ENCODE measurements around the gene ARHGAP45.

Gene ARHGAP45

DNA sequence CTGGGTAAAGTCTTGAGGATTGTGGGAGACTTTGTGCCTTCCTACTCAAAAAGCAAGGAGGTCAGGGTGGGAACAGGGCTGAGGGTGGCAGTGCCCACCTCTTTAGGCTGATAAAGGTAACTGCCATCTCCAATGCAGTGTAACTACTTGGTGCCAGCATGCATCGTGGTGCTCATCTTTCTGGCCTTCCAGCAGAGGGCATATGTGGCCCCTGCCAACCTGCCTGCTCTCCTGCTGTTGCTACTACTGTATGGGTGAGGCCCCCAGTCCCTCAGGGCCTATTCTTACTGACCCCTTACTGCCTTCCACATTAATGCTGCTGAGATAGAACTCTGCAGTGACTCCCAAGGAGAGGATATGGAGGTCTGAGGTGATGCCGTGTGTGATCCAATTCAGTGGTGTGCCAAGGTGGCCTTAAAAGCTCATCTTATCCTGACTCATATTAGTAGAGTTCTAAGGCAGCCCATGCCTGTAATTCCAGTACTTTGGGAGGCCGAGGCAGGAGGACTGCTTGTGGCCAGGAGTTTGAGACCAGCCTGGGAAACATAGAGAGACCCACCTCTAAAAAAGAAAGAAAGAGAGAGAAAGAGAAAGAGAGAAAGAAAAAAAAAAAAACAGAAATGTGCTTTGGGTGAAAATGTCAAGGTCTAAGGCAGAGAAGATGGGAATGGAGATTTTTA lies 9.7 kb upstream of the ARHGAP45 start:
- peak; percentile 71 to 75 for DNase-seq

DNA sequence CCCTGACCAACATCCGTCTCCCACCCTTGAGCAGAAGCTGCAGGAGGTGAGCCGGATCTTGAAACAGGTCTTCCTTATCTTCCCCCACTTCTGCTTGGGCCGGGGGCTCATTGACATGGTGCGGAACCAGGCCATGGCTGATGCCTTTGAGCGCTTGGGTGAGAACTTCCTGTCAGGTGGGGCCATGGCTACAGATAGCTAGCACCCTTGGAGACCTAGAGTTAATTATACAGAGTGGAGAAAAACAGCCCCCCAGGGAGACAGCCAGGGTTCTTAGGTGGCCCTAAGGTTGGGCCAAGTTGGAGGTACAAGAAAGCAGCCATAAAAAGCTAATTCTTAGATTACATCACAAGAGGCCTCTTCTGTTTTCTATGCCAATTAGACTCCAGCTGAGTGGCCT lies 8.9 kb upstream of the ARHGAP45 start:
- DNase-seq = no peak

- DNase-seq = no peak
Observed at GRCh38 chr19:1060689-1061088, 6.3 kb upstream of the ARHGAP45 start.

- DNase-seq = no peak
Observed at GRCh38 chr19:1061987-1062386, 5.0 kb upstream of the ARHGAP45 start.

GRCh38 chr19:1062387-1063029 lies 4.5 kb upstream of the ARHGAP45 start:
- no peak for DNase-seq

DNA sequence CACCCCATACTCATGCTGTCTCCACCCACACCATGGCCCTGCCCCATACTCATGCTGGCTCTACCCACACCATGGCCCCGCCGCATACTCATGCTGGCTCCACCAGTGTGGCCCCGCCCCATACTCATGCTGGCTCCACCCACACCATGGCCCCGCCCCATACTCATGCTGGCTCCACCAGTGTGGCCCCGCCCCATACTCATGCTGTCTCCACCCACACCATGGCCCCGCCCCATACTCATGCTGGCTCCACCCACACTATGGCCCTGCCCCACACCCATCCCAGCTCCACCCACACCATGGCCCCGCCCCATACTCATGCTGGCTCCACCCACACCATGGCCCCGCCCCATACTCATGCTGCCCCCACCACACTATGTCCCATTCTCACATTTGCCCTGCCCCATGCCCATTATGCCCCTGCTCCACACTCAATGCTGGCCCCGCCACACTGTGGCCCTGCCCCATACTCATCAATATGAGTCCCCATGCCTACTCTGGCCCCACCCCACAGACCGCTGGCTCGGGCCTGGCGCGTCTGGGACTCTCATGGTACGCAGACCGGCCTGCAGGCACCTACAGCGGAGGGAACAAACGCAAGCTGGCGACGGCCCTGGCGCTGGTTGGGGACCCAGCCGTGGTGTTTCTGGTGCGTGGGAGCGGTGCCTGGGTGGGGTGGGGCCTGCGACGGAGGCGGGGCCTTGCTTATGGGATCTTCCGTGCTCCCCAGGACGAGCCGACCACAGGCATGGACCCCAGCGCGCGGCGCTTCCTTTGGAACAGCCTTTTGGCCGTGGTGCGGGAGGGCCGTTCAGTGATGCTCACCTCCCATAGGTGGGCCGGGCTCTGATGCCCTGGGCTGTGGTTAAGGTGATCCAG lies 3.7 kb upstream of the ARHGAP45 start:
- DNase-seq = peak; percentile 78 to 84

DNA sequence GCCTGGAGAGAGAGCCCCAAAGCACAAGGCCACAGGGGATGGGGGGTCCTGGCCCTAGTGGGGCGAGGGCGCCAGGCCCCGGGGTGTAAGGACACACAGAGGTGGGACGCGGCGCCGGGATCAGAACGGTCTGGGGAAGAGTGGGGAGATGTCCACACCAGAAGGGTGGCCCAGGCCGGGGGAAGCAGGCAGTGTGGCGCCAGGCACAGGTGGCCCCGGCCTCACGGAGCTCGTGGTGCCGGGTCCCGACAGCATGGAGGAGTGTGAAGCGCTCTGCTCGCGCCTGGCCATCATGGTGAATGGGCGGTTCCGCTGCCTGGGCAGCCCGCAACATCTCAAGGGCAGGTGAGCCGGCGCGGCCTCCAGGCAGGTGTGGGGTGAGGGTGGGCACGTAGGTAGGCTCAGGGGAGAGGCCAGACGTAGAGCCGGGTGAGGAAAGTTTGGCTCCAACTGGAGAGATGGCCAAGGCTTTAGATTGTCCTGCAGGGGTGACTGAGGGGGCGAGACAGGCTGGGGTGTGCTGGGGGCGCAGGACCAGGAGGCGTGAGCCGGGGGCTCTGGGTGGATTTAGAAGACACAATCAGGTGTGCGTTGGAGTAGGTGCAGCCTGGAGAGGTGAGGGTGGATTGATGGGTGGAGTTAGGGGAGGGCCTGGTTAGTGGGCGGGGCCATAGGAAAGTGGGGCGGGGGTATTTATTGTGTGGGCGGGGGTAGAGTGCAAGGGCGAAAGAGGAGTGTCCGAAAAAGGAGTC lies 2.9 kb upstream of the ARHGAP45 start:
- DNase-seq = no peak

- DNase-seq = peak; percentile 71 to 76
Observed at GRCh38 chr19:1064661-1065605, 2.0 kb upstream of the ARHGAP45 start.

GRCh38 chr19:1065606-1066109 lies 1.3 kb upstream of the ARHGAP45 start:
- DNase-seq = no peak

DNA sequence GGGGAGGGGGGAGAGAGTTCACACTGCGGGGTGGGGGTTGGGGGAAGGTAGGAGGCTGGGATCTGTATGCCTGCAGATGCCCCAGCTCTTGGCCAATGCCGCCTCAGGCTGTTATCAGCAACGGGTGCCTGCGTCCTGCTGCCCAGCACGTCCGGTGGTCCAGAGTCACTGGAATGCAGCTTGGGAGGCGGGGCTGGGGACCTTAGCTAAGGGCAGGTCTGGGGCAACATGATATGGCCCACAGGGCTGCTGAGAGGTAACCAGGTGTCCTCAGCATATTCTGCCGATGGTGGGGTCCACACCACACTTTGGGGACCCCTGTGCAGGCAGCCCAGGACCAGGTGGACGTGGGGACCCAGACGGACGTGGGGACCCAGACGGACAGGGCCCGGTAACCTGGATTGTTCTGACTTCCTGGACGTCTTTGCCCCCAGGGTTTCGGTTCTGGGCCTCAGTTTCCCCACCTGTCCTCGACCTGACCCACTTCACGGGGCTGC lies 668 bp upstream of the ARHGAP45 start:
- no peak for DNase-seq

GRCh38 chr19:1067341-1067957 lies 482 bp downstream of the ARHGAP45 start:
- DNase-seq = no peak

- peak; percentile 77 to 83 for DNase-seq
Observed at GRCh38 chr19:1068009-1069001, 1.3 kb downstream of the ARHGAP45 start.

GRCh38 chr19:1069009-1069779 lies 2.2 kb downstream of the ARHGAP45 start:
- DNase-seq = peak; percentile 84 to 85

DNA sequence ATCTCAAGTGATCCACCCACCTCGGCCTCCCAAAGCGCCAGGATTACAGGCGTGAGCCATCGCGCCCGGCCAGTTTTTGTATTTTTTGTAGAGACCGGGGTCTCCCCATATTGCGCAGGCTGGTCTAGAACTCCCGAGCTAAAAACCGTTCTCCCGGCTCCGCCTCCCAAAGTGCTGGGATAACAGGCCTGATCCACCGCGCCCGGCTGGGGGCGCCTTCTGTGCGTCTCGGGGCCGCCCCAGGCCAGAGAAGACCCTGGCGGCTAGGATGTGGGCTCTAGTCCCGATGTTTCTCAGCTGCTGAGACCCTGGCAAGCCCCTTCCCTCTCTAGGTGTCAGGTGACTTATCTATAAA lies 3.6 kb downstream of the ARHGAP45 start:
- no peak for DNase-seq

GRCh38 chr19:1070931-1071791 lies 4.2 kb downstream of the ARHGAP45 start:
- no peak for DNase-seq

- no peak for DNase-seq
Observed at GRCh38 chr19:1072371-1073015, 5.5 kb downstream of the ARHGAP45 start.

Data from CD4-positive, alpha-beta T cell treated with Interleukin-4 for 1 hour (primary cell).